Effector memory CD8-positive, alpha-beta T cell (primary cell): Measurements from ENCODE around the gene ENTREP3.
A peak's percentile ranks its signal among the peaks of the same experiment; 100 is the strongest.

Source experiments
- ATAC-seq: fragments of 150-1000 bp; cut with Tn5 transposase; replicated peaks from 2 replicates; pipeline ENCODE4 v1.10.0; 2021; ENCODE audit warnings: mild to moderate bottlenecking, moderate library complexity
- DNase-seq, 3 experiments: peaks; one replicate each; pipeline ENCODE4 v3.0.0; 2021
- H3K27ac Mint-ChIP-seq, 2 donors: one replicate each; pipeline ENCODE4 v1.8.0; 2022; ENCODE audit warnings: mild to moderate bottlenecking in 2 of 2, mixed read lengths in 2 of 2, moderate library complexity in 2 of 2
- H3K27me3 Mint-ChIP-seq, 2 donors: one replicate each; pipeline ENCODE4 v1.8.0; 2022; ENCODE audit warnings: mixed read lengths in 2 of 2
- H3K36me3 Mint-ChIP-seq: one replicate; pipeline ENCODE4 v1.8.0; 2022; ENCODE audit warnings: mild to moderate bottlenecking, moderate library complexity, mixed read lengths; ENCODE audit not compliant: insufficient read depth
- H3K4me1 Mint-ChIP-seq, 2 donors: one replicate each; pipeline ENCODE4 v1.8.0; 2022; ENCODE audit warnings: low read depth in 2 of 2, mixed read lengths in 2 of 2
- H3K4me3 Mint-ChIP-seq, 2 donors: one replicate each; pipeline ENCODE4 v1.8.0; 2022; ENCODE audit warnings: mild to moderate bottlenecking in 2 of 2, mixed read lengths in 2 of 2, moderate library complexity in 2 of 2
- H3K9me3 Mint-ChIP-seq, 2 donors: one replicate each; pipeline ENCODE4 v1.8.0; 2022; ENCODE audit warnings: mixed read lengths in 2 of 2

The ENTREP3 gene

GRCh38 chr1:155287987-155288543, 32.8 kb upstream of the ENTREP3 start:
- Mint-ChIP-seq H3K27ac (no peak overlapping the region), H3K4me3 (no peak overlapping the region), H3K36me3 (peaks cover 2% of the 10 kb centered on the region), H3K4me1 (no peaks in the 10 kb centered on the region), H3K9me3 (no peaks in the 10 kb centered on the region), H3K27me3 (peaks cover 0 to 18% of the 10 kb centered on the region in 2 donors)
- no peak for DNase-seq
- no peak for ATAC-seq

GRCh38 chr1:155286544-155286943, 31.3 kb upstream of the ENTREP3 start:
- no peak overlapping the region for H3K27ac Mint-ChIP-seq
- no peak for DNase-seq
- no peak overlapping the region for H3K4me3 Mint-ChIP-seq
- H3K27me3 Mint-ChIP-seq: peaks cover 0 to 13% of the 10 kb centered on the region in 2 donors
- H3K36me3 Mint-ChIP-seq: peaks cover 2% of the 10 kb centered on the region
- H3K4me1 Mint-ChIP-seq: no peaks in the 10 kb centered on the region
- no peak for ATAC-seq
- H3K9me3 Mint-ChIP-seq: no peaks in the 10 kb centered on the region

- DNase-seq (no peak), ATAC-seq (no peak)
- no peaks in the 10 kb centered on the region for H3K9me3 Mint-ChIP-seq
- H3K4me1 Mint-ChIP-seq: no peaks in the 10 kb centered on the region
- peaks cover 0 to 9% of the 10 kb centered on the region in 2 donors for H3K27me3 Mint-ChIP-seq
- no peak overlapping the region for H3K27ac Mint-ChIP-seq
- H3K4me3 Mint-ChIP-seq: no peak overlapping the region
- H3K36me3 Mint-ChIP-seq: peaks cover under 1% of the 10 kb centered on the region
Measured at GRCh38 chr1:155285631-155286044, 30.4 kb upstream of the ENTREP3 start.

GRCh38 chr1:155285063-155285462, 29.8 kb upstream of the ENTREP3 start:
- no peak overlapping the region for H3K27ac Mint-ChIP-seq
- DNase-seq (no peak), ATAC-seq (no peak)
- H3K4me3 Mint-ChIP-seq: no peak overlapping the region
- no peaks in the 10 kb centered on the region for H3K9me3 Mint-ChIP-seq
- H3K4me1 Mint-ChIP-seq: no peaks in the 10 kb centered on the region
- no peaks in the 10 kb centered on the region for H3K36me3 Mint-ChIP-seq
- peaks cover 0 to 3% of the 10 kb centered on the region in 2 donors for H3K27me3 Mint-ChIP-seq

GRCh38 chr1:155284476-155284875, 29.2 kb upstream of the ENTREP3 start:
- Mint-ChIP-seq H3K36me3 (no peaks in the 10 kb centered on the region), H3K4me3 (no peak overlapping the region), H3K9me3 (no peaks in the 10 kb centered on the region), H3K4me1 (no peaks in the 10 kb centered on the region), H3K27me3 (no peaks in the 10 kb centered on the region), H3K27ac (no peak overlapping the region)
- no peak for DNase-seq
- ATAC-seq: no peak

GRCh38 chr1:155282488-155283091, 27.3 kb upstream of the ENTREP3 start:
- Mint-ChIP-seq H3K27me3 (no peaks in the 10 kb centered on the region), H3K27ac (no peak overlapping the region), H3K4me1 (peaks cover 0 to 3% of the 10 kb centered on the region in 2 donors), H3K36me3 (no peaks in the 10 kb centered on the region), H3K4me3 (no peak overlapping the region), H3K9me3 (no peaks in the 10 kb centered on the region)
- no peak for ATAC-seq
- no peak for DNase-seq

GRCh38 chr1:155279268-155279667, 24.0 kb upstream of the ENTREP3 start:
- Mint-ChIP-seq H3K4me3 (no peak overlapping the region), H3K36me3 (no peaks in the 10 kb centered on the region), H3K27ac (no peak overlapping the region), H3K9me3 (no peaks in the 10 kb centered on the region), H3K4me1 (peaks cover 10 to 12% of the 10 kb centered on the region in 2 donors), H3K27me3 (no peaks in the 10 kb centered on the region)
- DNase-seq: no peak
- no peak for ATAC-seq

- H3K9me3 Mint-ChIP-seq: no peaks in the 10 kb centered on the region
- no peaks in the 10 kb centered on the region for H3K27me3 Mint-ChIP-seq
Measured at GRCh38 chr1:155278689-155279160, 23.4 kb upstream of the ENTREP3 start.

GRCh38 chr1:155277902-155278688, 22.8 kb upstream of the ENTREP3 start:
- Mint-ChIP-seq H3K4me1 (peaks cover 16 to 18% of the 10 kb centered on the region in 2 donors), H3K27me3 (no peaks in the 10 kb centered on the region), H3K9me3 (no peaks in the 10 kb centered on the region), H3K4me3 (peak overlapping the region; percentile 68 to 78), H3K36me3 (no peaks in the 10 kb centered on the region), H3K27ac (peak overlapping the region in 1 of 2 donors; percentile 1)
- peak; percentile 47 for ATAC-seq
- DNase-seq: peak; percentile 64 to 69 (median 68)

More at GRCh38 chr1:155278689-155279160, 23.4 kb upstream of the ENTREP3 start:
- H3K4me3 Mint-ChIP-seq: peak overlapping the region; percentile 68 to 78
- H3K27ac Mint-ChIP-seq: peak overlapping the region in 1 of 2 donors; percentile 1
- no peaks in the 10 kb centered on the region for H3K36me3 Mint-ChIP-seq
- DNase-seq (no peak), ATAC-seq (no peak)
- peaks cover 11 to 13% of the 10 kb centered on the region in 2 donors for H3K4me1 Mint-ChIP-seq

GRCh38 chr1:155277070-155277901, 22.0 kb upstream of the ENTREP3 start, which contains the start of gene HCN3:
Gene HCN3 (plus strand): TSS chr1:155277463. CDS start chr1:155277591, 128 bp downstream.
- Mint-ChIP-seq H3K9me3 (no peaks in the 10 kb centered on the region), H3K36me3 (peaks cover 3% of the 10 kb centered on the region), H3K27ac (peak within 1 kb of the TSS; percentile 1 to 19), H3K4me1 (peaks cover 22 to 24% of the 10 kb centered on the region in 2 donors), H3K4me3 (peak within 1 kb of the TSS; percentile 68 to 78), H3K27me3 (no peaks in the 10 kb centered on the region)
- ATAC-seq (peak; percentile 52), DNase-seq (peak; percentile 77 to 81 (median 81))

GRCh38 chr1:155273343-155274245, 18.3 kb upstream of the ENTREP3 start, which contains the start of gene CLK2:
Gene CLK2 (minus strand): TSS chr1:155273504. CDS start chr1:155270977, 2,527 bp downstream.
- Mint-ChIP-seq H3K4me1 (peaks cover 27 to 33% of the 10 kb centered on the region in 2 donors), H3K27me3 (no peaks in the 10 kb centered on the region), H3K27ac (peak within 1 kb of the TSS; percentile 87 to 96), H3K4me3 (peak within 1 kb of the TSS; percentile 79 to 83), H3K36me3 (peaks cover 36% of the 10 kb centered on the region), H3K9me3 (no peaks in the 10 kb centered on the region)
- DNase-seq (peak; percentile 89 to 92 (median 90)), ATAC-seq (peak; percentile 87)
